Tibial nerve (tissue), 4 donors: ENCODE measurements around the gene ZBTB17. TPM values are rescaled to one million over a fixed set of nuclear protein-coding genes. Genes with fewer than 3 reads are reported as not detected.
A peak's percentile ranks its signal among the peaks of the same experiment; 100 is the strongest.

Experiments used
- DNase-seq, 2 donors: peaks; one replicate each; pipeline ENCODE4 v3.0.0-alpha.2; 2019; ENCODE audit warnings: low spot score in 2 of 2
- H3K27ac ChIP-seq, 4 donors: fragments of 200-600 bp; sonication (generic) in 3 of 4; one replicate each; pipeline ENCODE4 v1.5.1; 2017 to 2019; ENCODE audit warnings: mild to moderate bottlenecking in 1 of 4
- H3K27me3 ChIP-seq, 2 donors: fragments of 200-600 bp; sonication (generic) in 1 of 2; one replicate each; pipeline versions ENCODE4 v1.5.1 to v1.6.0; 2017 to 2019
- H3K36me3 ChIP-seq, 3 donors: fragments of 200-600 bp; sonication (generic); one replicate each; pipeline ENCODE4 v1.5.1; 2018 to 2019
- H3K4me1 ChIP-seq, 4 donors: fragments of 200-600 bp; sonication (generic) in 3 of 4; one replicate each; pipeline ENCODE4 v1.5.1; 2017 to 2019
- H3K4me3 ChIP-seq, 4 donors: fragments of 200-600 bp; sonication (generic) in 3 of 4; one replicate each; pipeline ENCODE4 v1.5.1; 2017 to 2019; ENCODE audit warnings: mild to moderate bottlenecking in 1 of 4, moderate library complexity in 1 of 4
- H3K9me3 ChIP-seq, 4 donors: fragments of 200-600 bp; sonication (generic) in 3 of 4; one replicate each; pipeline ENCODE4 v1.5.1; 2017 to 2019
- CTCF ChIP-seq, 5 experiments: fragments of 200-600 bp in 3 of 5; fragments of 450-650 bp in 2 of 5; sonication (generic) in 3 of 5; IDR thresholded peaks; one replicate each; pipeline ENCODE4 v1.5.1; 2016 to 2019; ENCODE audit warnings: antibody characterized with exemption in 5 of 5, mild to moderate bottlenecking in 3 of 5, moderate library complexity in 2 of 5
- EP300 ChIP-seq, 2 donors: sonication (generic); formaldehyde crosslinking; IDR thresholded peaks; one replicate each; pipeline ENCODE4 v1.6.1; 2017; ENCODE audit warnings: antibody characterized with exemption in 2 of 2, mild to moderate bottlenecking in 1 of 2
- POLR2A ChIP-seq, 2 donors: fragments of 450-650 bp; IDR thresholded peaks; one replicate each; pipeline ENCODE4 v1.6.1; 2017; ENCODE audit warnings: antibody characterized with exemption in 2 of 2, mild to moderate bottlenecking in 2 of 2, moderate library complexity in 2 of 2
- WGBS, 2 donors: methylation state at CpG; one replicate each; pipeline ENCODE4 v1.1.5; 2018; 5-methylcytosine and 5-hydroxymethylcytosine counted together
- total RNA-seq, 4 donors: library from RNA; depleted of rRNA; stranded (reverse); fragments of >200 nt; gene quantifications; one replicate each; pipeline ENCODE4 v1.1.0, GENCODE V29; 2016

The ZBTB17 gene
- total RNA-seq, 4 donors from 2014 or later: 34.5 to 85.2 (median 52.4) TPM

DNA sequence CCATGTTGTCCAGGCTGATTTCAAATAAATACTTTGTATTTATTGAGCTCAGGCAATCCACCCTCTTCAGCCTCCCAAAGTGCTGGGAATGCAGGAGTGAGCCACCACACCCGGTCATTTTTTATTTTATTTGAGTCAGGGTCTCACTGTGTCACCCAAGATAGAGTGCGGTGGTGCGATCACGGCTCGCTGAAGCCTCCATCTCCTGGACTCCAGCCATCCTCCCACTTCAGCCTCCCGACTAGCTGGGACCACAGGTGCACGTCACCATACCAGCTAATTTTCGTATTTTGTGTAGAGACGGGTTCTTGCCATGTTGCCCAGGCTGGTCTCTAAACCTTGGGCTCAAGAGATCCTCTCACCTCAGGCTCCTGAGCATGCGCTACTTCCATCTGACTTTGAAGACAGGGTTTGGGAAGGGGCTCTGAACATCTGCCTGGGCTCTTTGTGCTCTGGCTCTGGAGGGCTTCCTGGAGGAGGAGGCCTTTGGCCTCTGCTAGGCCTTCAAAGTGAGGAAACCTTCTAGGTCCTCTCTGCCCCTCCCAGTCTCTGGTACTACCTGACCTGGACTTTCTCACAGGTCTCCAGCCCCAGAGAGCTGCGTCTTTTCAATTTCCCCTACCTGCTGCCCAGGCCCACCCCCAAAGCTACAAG lies 36.2 kb upstream of the ZBTB17 start:
- TF ChIP-seq CTCF (IDR thresholded peaks at IDR 0.05) (no peak), EP300 (IDR thresholded peaks at IDR 0.05) (no peak), POLR2A (IDR thresholded peaks at IDR 0.05) (no peak)
- Histone ChIP-seq H3K4me1 (peaks cover 0 to 49% (median 11%) of the 10 kb centered on the region in 4 donors), H3K9me3 (no peaks in the 10 kb centered on the region), H3K27ac (peak overlapping the region in 2 of 4 donors; percentile 30 to 80), H3K27me3 (no peaks in the 10 kb centered on the region), H3K4me3 (no peak overlapping the region), H3K36me3 (no peaks in the 10 kb centered on the region)
- WGBS, 2 donors: 93 to 98% methylated on average over 11 of the region's 11 CpGs
- no peak for DNase-seq

- TF ChIP-seq POLR2A (IDR thresholded peaks at IDR 0.05): no peak
- no peak for TF ChIP-seq CTCF (IDR thresholded peaks at IDR 0.05)
- TF ChIP-seq EP300 (IDR thresholded peaks at IDR 0.05): no peak
- Histone ChIP-seq H3K27ac (no peak overlapping the region), H3K36me3 (no peaks in the 10 kb centered on the region), H3K9me3 (no peaks in the 10 kb centered on the region), H3K27me3 (no peaks in the 10 kb centered on the region), H3K4me1 (peaks cover 0 to 37% (median 9%) of the 10 kb centered on the region in 4 donors), H3K4me3 (no peak overlapping the region)
- 87 to 94% methylated on average over 3 of the region's 3 CpGs for WGBS, 2 donors
- DNase-seq: no peak
These were observed 34.9 kb upstream of the ZBTB17 start for GRCh38 chr1:16010837-16011236.

- H3K4me3 ChIP-seq: no peak overlapping the region
- H3K9me3 ChIP-seq: no peaks in the 10 kb centered on the region
- H3K36me3 ChIP-seq: no peaks in the 10 kb centered on the region
- no peak overlapping the region for H3K27ac ChIP-seq
- no peaks in the 10 kb centered on the region for H3K27me3 ChIP-seq
- TF ChIP-seq POLR2A (IDR thresholded peaks at IDR 0.05) (no peak), CTCF (IDR thresholded peaks at IDR 0.05) (no peak), EP300 (IDR thresholded peaks at IDR 0.05) (no peak)
- H3K4me1 ChIP-seq: peaks cover 0 to 28% (median 8%) of the 10 kb centered on the region in 4 donors
- 88 to 90% methylated on average over 11 of the region's 11 CpGs for WGBS, 2 donors
- DNase-seq: no peak
These were observed 33.8 kb upstream of the ZBTB17 start for GRCh38 chr1:16009678-16010077.

GRCh38 chr1:16009030-16009460 lies 33.1 kb upstream of the ZBTB17 start:
- Histone ChIP-seq H3K4me1 (peaks cover 0 to 21% (median 8%) of the 10 kb centered on the region in 4 donors), H3K27me3 (no peaks in the 10 kb centered on the region), H3K36me3 (no peaks in the 10 kb centered on the region), H3K27ac (no peak overlapping the region), H3K4me3 (no peak overlapping the region), H3K9me3 (no peaks in the 10 kb centered on the region)
- WGBS, 2 donors: 0 to 3% methylated on average over 4 of the region's 4 CpGs
- DNase-seq: peak; percentile 68 to 78
- TF ChIP-seq POLR2A (IDR thresholded peaks at IDR 0.05) (no peak), CTCF (IDR thresholded peaks at IDR 0.05) (peak; percentile 87 to 97 (median 95)), EP300 (IDR thresholded peaks at IDR 0.05) (no peak)

DNA sequence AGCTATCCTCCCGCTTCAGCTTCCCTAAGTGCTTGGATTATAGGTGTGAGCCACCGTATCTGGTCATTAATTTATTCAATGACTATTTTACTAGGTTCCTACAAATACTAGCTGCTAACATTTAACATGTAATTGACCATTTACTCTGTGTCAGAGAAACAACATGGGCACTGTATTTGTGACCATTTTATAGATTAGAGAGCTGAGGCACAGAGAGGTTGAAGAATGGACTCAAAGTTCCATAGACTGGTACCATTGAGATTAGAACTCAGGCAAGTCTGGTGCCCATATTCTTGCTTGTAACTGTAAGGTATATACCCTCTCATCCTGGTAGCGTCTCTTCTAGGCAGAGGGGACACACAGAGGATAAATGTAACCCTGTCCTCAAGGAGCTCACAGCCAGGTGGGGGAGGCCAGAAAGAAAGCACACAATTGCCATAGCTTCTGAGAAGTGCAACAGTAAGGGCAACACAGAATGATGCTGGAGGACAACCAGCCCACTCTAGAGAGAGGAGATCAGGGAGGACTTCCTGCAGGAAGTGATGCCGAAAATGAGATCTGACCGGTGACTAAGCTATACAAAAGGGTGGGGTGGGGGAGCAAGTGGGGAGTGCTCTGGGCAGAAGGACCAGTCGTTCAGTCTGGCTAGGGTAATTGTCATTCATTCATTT lies 31.9 kb upstream of the ZBTB17 start:
- WGBS, 2 donors: 74 to 81% methylated on average over 6 of the region's 6 CpGs
- Histone ChIP-seq H3K27me3 (no peaks in the 10 kb centered on the region), H3K4me1 (peaks cover 0 to 9% (median 4%) of the 10 kb centered on the region in 4 donors), H3K36me3 (no peaks in the 10 kb centered on the region), H3K4me3 (no peak overlapping the region), H3K27ac (no peak overlapping the region), H3K9me3 (no peaks in the 10 kb centered on the region)
- TF ChIP-seq POLR2A (IDR thresholded peaks at IDR 0.05): no peak
- TF ChIP-seq EP300 (IDR thresholded peaks at IDR 0.05): no peak
- no peak for TF ChIP-seq CTCF (IDR thresholded peaks at IDR 0.05)
- no peak for DNase-seq
